ENCODE measurements around the gene RFESD.
A peak's percentile ranks its signal among the peaks of the same experiment; 100 is the strongest.
"Not testable (repeated sequence)": the region's sequence is repeated elsewhere in the genome, so short reads cannot be mapped to it uniquely, and the experiment has no call there.

Gene RFESD

DNA sequence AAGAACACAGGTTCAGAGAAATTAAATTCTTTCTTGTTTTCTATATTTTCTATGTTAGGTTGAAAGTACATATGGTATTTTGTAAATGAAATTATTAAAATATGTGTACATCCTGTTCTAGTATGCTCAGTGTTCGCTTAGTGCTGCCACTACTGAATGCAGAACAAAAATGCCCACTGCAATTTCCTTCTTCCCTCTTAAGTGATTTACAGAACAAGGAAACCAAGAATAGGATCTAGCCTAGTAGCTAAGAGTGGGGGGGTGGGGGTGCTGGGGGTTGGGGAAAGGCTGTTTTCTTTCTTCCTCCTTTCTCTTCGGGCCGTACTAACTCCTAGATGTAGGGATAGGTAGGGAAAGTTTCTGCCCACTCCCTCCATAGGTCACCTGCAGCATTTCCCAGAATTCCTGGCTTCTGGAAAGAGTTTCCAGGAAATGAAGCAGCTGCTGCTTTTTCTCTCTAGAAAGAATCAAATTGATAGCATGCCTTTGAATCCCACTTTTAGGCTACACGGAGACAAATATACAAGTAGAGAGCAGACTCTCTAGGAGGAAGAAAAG lies 20.6 kb downstream of the RFESD start:
- DNase-seq (ENCODE audit: low read depth): no peak

DNA sequence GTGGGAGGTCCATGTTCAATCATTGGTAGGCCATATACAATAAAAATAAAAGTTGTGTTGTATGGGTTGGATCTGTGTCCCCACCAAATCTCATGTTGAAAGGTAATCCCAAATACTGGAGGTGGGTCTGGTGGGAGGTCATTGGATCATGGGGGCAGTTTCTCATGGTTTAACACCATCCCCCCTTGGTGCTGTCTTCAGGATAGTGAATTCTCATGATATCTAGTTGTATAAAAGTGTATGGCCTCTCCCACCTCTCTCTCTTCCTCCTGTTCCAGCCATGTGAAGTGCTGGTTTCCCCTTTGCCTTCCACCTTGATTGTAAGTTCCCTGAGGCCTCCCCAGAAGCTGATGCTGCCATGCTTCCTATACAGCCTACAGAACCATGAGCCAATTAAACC lies 21.1 kb downstream of the RFESD start:
- no peak for DNase-seq (ENCODE audit: low read depth)

DNA sequence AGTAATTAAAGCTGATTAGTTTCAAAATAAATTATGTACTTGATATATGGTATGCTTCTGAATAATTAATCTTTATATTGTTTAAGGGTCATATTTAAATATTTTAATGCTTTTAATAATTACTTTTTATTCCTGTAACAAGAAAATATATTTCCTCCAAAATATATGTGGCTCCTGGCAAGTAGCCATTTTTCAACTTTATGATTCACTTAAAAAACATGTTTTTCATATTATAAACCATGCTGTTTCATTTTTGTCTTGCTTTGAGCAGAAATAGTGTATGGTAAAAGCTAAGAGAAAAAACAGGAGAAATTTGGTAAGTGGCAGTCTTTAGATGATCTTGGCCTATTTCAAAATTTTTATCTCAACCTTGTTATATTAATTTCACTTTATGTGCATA lies 21.6 kb downstream of the RFESD start:
- no peak for DNase-seq (ENCODE audit: low read depth)

DNA sequence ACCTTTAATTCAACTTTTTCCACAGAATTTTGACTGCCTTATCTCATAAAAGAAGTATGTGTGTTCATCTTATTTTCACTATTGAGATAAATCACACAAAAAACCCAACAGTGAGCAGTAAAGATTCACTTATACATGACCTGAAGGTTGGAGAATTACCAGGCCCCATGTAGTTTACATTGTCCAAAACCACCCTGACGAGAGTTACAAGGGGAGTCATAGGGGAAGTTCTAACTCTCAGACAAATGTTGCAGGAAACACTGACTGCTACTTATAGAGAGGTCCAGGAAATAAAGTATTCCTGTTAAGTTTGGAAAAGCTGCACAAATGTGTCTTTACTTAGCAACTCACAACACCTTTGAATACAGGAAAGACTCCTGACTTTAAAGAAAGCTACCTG lies 22.2 kb downstream of the RFESD start:
- DNase-seq (ENCODE audit: low read depth): no peak

DNA sequence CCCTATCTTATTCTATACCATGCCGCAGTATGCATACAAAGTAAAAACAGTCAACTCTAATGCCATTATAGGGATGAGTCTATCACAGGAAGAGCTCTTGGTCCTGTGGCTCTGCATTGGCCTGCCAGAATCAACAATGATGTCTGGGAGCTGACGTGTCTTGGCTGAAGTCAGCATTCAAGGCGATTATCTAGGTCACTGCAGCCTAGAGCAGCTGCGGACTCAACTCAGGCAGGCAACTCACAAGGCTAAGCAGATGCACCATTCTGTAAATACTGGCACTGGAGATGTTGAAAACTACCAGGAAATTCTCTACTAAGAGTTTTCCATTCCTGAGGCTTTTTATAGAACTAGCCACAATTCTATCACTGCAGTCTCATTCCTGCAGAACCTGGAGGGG lies 23.0 kb downstream of the RFESD start:
- DNase-seq (ENCODE audit: low read depth): peak; percentile 72

DNA sequence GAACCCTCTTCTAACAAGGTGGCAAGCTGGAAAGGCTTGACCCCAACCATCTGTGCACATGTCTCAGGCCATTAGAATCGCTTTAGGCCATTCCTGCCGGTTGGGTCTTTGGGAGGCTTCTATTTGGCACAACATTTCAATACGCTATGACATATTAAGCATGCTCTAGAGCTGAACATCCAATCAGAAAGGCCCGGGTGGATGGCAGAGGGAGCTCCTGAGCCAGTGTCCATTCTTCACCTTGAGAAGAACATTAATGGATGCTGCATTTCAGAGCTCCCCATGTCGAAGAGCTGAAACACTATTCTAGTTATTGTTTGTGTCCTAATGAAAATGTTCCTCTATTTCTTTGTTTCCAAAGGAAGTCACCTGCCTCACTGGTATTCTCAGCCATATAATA lies 23.4 kb downstream of the RFESD start:
- DNase-seq (ENCODE audit: low read depth): no peak

DNA sequence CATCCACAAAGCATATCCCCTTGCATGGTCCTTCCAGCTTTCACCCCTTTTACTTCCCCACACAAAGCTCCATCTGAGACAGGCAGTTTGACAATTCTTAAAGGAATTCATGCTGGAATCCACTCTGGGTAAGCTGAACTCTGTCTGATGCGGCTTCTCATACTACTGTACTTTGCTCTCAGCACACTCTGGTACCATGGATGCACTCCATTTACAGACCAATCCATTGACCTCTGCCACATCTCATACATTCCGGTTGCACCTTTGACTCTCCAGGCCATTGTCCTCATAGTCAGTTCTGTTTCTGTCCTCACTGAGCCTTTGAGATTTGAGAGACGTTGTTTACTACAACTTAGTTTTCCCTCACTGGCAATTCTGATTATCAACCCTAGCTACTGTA lies 24.0 kb downstream of the RFESD start:
- no peak for DNase-seq (ENCODE audit: low read depth)

DNA sequence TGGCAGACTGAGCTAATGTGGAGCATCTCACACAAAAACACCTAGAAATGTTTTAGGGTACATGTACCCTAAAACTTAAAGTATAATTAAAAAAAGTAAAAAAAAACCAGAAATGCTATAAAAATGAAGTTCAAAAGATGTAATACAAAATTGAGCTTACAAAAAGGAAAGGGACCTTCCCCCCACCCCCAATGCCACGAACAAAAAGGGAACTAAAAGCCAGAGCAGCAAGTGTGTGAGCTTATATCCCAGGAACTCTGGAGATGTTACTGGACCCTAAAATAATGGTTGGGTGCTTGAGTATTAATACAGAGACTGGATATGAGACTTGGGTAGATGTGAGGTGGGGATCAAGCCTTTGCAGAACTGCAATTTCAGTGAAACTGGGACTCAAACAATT lies 25.2 kb downstream of the RFESD start:
- DNase-seq (ENCODE audit: low read depth): no peak

DNA sequence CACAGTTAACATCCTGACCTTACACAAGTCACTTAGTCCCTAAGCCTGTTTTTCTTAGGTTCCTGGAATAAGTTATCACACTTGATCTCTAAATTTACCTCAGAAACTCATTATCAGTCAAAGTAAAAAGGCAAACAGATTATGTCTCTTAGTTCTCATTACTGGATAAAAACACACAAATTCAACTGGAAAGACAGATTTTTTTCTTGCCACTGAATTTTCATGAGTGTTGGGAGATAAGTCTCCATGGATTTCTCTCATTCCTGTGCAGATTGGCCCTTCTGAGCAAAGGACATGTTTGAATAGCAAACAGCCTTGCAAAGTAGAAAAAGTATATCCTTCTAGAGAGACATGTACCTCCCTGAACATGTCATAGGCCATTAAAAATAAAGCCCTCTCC lies 26.1 kb downstream of the RFESD start:
- no peak for DNase-seq (ENCODE audit: low read depth)

DNA sequence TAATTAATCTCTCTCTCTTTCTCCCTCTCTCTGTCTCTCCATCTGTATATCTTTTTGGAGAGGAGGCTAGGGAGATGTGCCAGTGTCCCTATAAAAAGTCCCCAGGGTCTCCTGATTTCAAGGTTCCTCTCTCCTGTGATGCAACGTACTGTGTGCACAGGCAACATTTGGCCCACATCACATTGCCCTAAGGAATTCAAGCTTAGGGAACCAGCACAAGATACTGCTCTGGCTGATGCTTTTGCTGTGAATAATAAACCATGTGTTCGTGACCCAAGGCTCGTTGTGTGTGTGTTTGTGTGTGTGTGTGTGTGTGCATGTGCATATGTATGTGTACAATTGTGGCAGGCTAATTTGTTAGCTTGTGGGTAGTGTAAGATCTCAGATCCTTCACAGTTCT lies 26.5 kb downstream of the RFESD start:
- DNase-seq (ENCODE audit: low read depth): no peak

DNA sequence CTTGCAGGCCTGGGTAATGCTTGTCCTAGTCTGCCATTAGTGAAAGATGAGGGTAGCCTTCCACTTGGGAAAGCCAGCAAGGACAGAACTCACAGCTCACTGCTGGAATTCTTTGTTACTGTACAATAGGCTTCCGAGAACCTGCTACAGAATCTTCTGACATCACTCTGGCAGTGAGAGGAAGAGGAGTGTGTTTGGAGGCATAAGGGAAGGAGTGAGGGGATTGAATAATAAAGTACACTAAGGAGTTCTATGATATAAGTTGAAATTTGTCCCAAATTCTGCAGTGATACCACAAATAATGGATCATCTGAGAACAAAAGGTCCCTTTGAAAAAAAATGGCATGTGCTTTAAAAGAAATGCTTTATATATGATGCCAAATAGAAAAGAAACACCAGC lies 36.3 kb downstream of the RFESD start, which contains the start of gene SPATA9:
Gene SPATA9, minus strand, starts transcription at position 101 of the 400 bp plus-strand sequence. CDS start 137 bp downstream, outside the sequence.
- DNase-seq (ENCODE audit: low read depth): no peak

DNA sequence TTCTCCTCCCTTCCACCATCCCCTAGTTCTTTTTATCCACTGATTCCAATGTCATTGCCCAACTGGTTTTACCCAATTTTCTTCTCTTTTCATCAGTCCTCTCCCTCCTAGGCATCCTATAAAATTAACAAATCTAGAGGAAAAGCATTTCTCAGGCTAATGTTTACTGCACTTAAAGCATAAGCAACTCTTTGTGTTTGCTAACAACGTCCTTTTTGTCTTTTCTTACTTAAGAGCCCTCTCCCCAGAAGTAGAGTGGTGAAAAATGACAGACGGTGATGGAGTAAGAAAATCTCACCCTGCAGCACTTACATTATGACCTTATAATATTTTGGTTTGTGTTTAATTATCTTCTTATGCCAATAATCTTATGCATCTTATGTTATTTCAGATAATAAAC lies 37.8 kb downstream of the RFESD start:
- DNase-seq (ENCODE audit: low read depth): no peak

DNA sequence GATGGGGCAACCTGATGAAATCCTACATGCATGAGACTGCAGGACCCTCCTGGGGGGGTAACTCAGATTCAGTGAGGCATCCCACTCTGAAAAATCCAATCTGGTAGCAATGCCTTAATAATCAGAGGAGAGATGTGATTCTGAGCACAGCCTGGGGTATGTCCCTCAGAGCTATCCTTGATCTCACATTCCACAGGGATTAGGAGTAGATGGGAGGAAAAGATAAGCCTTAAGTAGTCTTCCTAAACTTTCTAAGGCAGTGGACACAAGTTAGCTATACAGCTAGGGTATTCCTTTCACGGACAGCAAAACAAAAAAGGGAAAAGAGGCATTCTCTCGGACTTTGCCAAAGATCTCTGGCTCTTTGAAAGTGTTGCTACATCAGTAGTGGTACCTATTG lies 40.1 kb downstream of the RFESD start:
- no peak for DNase-seq (ENCODE audit: low read depth)

DNA sequence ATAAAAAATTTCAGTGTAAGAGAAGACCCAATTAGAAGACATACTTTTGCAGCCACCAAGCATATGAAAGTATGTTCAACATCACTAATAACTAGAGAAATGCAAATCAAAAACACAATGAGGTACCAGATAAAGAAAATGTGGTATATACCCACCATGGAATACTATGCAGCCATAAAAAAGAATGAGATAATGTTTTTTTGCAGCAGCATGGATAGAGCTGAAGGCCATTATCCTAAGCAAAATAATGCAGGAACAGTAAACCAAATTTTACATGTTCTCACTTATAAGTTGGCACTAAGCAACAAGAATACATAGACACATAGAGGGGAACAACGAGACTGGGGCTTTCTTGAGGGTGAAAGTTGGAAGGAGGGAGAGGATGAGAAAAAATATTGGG lies 43.1 kb downstream of the RFESD start:
- DNase-seq (ENCODE audit: low read depth): no peak

DNA sequence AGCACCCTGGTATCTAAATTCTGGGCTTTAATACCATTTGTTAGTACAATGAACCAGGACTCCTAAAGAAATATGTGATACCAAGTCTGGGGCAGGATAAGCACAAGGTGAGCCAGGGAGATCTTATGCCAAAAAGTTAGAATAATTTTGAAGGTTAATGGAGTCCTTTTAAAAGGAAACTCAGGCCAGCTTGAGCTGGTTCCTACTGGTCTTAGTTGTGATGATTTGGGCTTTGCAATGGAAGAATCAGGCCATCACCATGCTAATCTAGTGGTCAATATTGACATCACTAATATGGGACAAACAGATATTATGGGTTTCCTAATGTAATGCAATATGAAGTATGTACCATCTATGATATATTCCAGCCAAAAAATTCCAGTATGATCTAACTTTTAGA lies 43.8 kb downstream of the RFESD start:
- DNase-seq (ENCODE audit: low read depth): no peak

DNA sequence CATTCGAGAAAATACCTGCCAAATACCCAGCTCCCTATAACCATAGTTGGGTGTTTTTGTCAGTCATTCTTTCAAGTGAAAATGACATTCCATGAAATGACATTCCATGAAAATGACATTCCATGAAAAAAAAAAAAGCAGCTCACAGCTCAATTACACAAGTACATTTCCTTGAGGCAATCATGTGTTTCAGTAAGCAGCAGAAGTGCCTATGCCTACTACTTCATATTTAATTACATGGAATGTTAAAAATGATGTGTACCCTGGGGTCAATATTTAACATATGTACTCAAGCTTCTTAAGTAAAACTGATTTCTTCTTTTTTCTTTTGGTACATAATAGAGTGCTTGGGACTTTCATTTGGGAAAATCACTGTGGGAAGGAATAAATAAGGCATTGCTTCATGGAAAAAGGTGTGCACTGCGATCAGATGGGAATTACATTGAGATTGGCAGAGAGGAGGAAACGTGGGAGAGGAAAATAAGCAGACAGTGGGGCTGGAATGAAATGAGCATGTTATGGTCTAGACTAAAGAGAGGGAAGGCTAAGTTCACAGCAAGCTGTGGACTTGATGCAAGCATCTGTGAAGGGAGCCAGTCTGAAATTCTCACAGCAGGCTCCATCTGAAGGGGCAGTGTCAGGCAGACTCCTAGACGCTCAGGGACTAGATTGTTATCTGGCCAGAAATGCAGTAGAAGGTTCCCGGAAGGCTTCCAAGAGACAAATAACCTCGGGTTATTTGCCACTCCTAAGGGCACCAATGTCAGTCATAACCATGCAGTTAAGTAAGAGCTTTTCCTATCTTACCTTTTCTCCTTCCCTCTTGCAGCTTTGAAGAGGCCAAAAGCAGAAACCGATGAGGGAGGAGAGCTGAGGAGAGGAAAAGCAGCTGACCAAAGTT lies 51.5 kb downstream of the RFESD start:
- DNase-seq (ENCODE audit: low read depth): no peak

DNA sequence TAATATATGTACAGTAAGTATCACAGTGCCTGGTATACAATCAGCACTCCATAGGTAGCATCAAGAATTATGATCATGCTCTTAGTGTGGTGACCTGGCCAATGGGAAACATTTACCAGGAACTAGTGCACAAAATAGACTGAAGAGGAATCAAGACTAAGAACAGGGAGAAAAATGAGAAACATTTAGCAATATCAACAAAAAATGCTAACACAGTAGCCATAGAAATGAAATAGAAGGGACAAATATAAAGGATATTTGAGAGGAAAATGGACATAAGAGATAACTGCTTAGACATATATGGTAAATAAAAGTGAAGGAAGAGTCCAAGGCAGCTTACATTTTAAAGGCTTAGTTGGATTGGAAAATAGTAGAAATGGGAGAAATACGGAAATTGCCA lies 52.8 kb downstream of the RFESD start:
- no peak for DNase-seq (ENCODE audit: low read depth)

DNA sequence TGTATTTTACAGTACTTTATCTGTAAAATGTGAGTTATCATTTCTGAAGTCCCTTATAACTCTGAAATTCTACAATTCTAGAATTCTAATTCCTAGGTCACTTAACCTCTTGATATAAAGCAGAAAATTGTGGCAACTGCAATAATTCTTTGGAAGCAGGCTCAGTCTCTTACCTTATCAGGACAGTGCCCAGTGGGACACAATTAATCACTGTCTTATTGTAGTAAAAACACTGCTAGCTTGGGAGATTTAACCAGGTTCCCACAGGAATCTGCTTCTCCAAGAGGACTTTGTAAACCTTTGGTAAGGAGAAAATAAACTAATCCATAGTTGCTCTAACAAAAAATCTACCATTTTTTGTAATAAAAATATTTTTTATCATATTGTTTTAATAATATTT lies 54.5 kb downstream of the RFESD start:
- DNase-seq (ENCODE audit: low read depth): no peak

DNA sequence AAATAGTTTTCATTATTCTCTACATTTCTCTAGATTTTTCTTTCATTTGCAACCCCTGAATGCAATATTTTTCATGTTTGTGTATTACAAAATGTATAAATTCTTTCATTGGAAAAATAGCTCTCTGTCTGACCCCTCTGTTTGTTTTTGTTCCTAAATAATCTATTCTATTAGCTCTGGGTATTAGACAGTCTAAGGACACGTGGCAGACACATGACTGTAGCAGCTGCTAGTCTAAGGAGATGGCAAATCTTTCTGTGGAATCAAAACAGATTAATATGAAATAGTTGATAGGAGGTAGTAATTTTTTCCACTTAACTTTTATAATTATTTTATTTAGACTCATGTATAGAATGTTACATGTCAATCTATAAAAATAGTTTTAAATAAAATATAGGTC lies 57.6 kb downstream of the RFESD start:
- DNase-seq (ENCODE audit: low read depth): no peak

DNA sequence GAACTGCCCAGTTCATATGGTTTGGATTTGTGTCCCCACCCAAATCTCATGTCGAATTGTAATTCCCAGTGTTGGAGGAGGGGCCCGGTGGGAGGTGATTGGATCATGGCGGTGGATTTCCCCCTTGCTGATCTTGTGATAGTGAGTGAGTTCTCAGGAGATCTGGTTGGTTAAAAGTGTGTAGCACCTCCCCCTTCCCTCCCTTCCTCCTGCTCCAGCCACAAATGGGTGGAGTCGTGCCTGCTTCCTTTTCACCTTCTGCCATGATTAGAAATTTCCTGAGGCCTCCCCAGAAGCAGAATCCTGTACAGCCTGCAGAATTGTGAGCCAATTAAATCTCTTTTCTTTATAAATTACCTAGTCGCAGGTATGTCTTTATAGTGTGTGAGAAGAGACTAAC lies 59.6 kb downstream of the RFESD start:
- not testable (repeated sequence) for DNase-seq (ENCODE audit: low read depth)

DNA sequence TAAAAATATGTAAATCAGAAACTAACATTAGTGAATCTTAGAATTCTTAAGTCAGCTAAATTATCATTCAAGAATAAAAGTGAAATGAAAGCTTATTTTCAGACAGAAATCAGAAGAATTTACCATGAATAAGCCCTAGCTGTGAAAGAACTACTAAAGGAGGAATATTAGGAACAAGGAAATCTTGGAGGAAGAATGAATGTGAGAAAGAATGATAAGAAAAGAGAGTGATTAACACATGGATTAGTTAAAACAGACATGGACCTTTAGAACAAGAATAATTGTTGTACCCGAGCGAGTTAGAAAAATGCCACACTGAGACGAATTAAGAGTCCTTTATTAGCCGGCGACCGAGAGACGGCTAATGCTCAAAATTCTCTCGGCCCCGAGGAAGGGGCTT lies 60.5 kb downstream of the RFESD start:
- no peak for DNase-seq (ENCODE audit: low read depth)
